Mammary epithelial cell (primary cell): Measurements from ENCODE around the gene MRPL43.

Source experiments
- CTCF ChIP-seq, 2 donors: IDR thresholded peaks in 1 of 2; conservative IDR thresholded peaks in 1 of 2; 2 replicates each; pipeline ENCODE4 v1.5.1; 2011 to 2012; ENCODE audit warnings: inconsistent platforms in 2 of 2, low read length in 2 of 2, mild to moderate bottlenecking in 2 of 2, control low read depth in 1 of 2, low read depth in 1 of 2; ENCODE audit not compliant: insufficient read depth in 1 of 2; ENCODE audit errors: extremely low read depth in 1 of 2
- EZH2 ChIP-seq: IDR thresholded peaks from 2 replicates; pipeline ENCODE4 v1.6.1; 2012; ENCODE audit warnings: low read length, inconsistent platforms, borderline replicate concordance

GRCh38 chr10:101012525-101013364 is 25.4 kb upstream of the MRPL43 start:
- TF ChIP-seq CTCF (conservative IDR thresholded peaks at IDR 0.05 in 1 of 2, IDR thresholded peaks at IDR 0.05 in 1 of 2; ENCODE audit: extremely low read depth in 1 of 2, insufficient read depth in 1 of 2, low read depth in 1 of 2, low read length in 2 of 2) = peak; percentile 76
- no peak for TF ChIP-seq EZH2
